ENCODE results near the gene TBC1D13. TPM values are rescaled to one million over a fixed set of nuclear protein-coding genes. Genes with fewer than 3 reads are reported as not detected.

The TBC1D13 gene
- polyA plus RNA-seq, 1 experiment: 31.9 TPM

- ChIA-PET POLR2A (no interaction called here), CTCF (interaction anchor here (0.7 kb wide), 1 partner anchor 8 kb away, joined by 3 read pairs; no protein-coding TSS in a partner anchor)
- TF ChIP-seq CTCF (IDR thresholded peaks at IDR 0.05; ENCODE audit: insufficient read depth, low read depth, low read length): no peak
- Histone ChIP-seq H3K36me3 (ENCODE audit: control insufficient read depth, insufficient read depth, low read length) (peaks cover 26% of the 10 kb centered on the region), H3K27me3 (ENCODE audit: control insufficient read depth, insufficient read depth, low read length) (no peaks in the 10 kb centered on the region), H3K4me3 (ENCODE audit: low read depth, low read length) (no peak overlapping the region)
- no peak for DNase-seq (ENCODE audit: low read depth)
These were observed 33.4 kb upstream of the TBC1D13 start for GRCh38 chr9:128753627-128754026.

- no peak for TF ChIP-seq CTCF (IDR thresholded peaks at IDR 0.05; ENCODE audit: insufficient read depth, low read depth, low read length)
- DNase-seq (ENCODE audit: low read depth): no peak
- peaks cover 13% of the 10 kb centered on the region for H3K36me3 ChIP-seq (ENCODE audit: control insufficient read depth, insufficient read depth, low read length)
- ChIA-PET CTCF (interaction anchor here (0.6 kb wide), 1 partner anchor 15 kb away, joined by 5 read pairs; no protein-coding TSS in a partner anchor), POLR2A (interaction anchor here (0.6 kb wide), 1 partner anchor 16 kb away, joined by 9 read pairs; no protein-coding TSS in a partner anchor)
- H3K4me3 ChIP-seq (ENCODE audit: low read depth, low read length): no peak overlapping the region
- no peaks in the 10 kb centered on the region for H3K27me3 ChIP-seq (ENCODE audit: control insufficient read depth, insufficient read depth, low read length)
These were observed 29.5 kb upstream of the TBC1D13 start for GRCh38 chr9:128757602-128758001.

- TF ChIP-seq CTCF (IDR thresholded peaks at IDR 0.05; ENCODE audit: insufficient read depth, low read depth, low read length): no peak
- no peaks in the 10 kb centered on the region for H3K27me3 ChIP-seq (ENCODE audit: control insufficient read depth, insufficient read depth, low read length)
- no peak for DNase-seq (ENCODE audit: low read depth)
- ChIA-PET POLR2A (no interaction called here), CTCF (interaction anchor here (1.2 kb wide), 1 partner anchor 28 kb away, joined by 3 read pairs; no protein-coding TSS in a partner anchor)
- no peak overlapping the region for H3K4me3 ChIP-seq (ENCODE audit: low read depth, low read length)
- peaks cover 4% of the 10 kb centered on the region; the same call in 1 of the 2 replicates for H3K36me3 ChIP-seq (ENCODE audit: control insufficient read depth, insufficient read depth, low read length)
These were observed 24.2 kb upstream of the TBC1D13 start for GRCh38 chr9:128762671-128763449.

DNA sequence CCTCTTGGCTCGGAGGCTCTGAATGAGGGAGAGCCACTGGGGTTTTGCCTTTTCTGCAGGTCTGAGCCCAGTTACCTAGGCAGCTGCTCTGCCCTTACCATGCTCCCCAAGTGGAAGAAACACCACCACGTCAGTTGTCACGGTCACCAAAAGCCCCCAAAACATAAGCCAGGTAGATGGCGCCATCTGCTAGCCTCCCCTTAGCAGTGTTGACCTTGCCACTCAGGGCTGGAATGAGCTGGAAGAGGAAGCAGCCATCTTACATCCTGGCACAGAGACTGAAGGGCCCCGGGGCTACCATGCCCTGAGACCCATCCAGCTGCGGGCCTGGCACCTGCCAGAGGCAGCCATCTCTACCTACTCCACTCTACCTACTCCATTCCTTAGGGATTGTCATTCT is 22.7 kb upstream of the TBC1D13 start:
- CTCF ChIA-PET: no interaction called here

More for the DNA sequence above, 22.7 kb upstream of the TBC1D13 start:
- no peaks in the 10 kb centered on the region for H3K27me3 ChIP-seq (ENCODE audit: control insufficient read depth, insufficient read depth, low read length)
- POLR2A ChIA-PET: interaction anchor here (0.7 kb wide), 1 partner anchor 317 kb away, joined by 4 read pairs; no protein-coding TSS in a partner anchor
- H3K36me3 ChIP-seq (ENCODE audit: control insufficient read depth, insufficient read depth, low read length): peaks cover 5% of the 10 kb centered on the region
- DNase-seq (ENCODE audit: low read depth): no peak
- H3K4me3 ChIP-seq (ENCODE audit: low read depth, low read length): no peak overlapping the region
- no peak for TF ChIP-seq CTCF (IDR thresholded peaks at IDR 0.05; ENCODE audit: insufficient read depth, low read depth, low read length)

Measured in BJ (cell line).